GM12878 (cell line): ENCODE measurements around the gene STK40.

Source experiments
- CHD2 ChIP-seq: IDR thresholded peaks from 2 replicates; pipeline ENCODE4 v1.6.1; 2011; ENCODE audit warnings: low read depth, low read length, improper control_type of control experiment, borderline replicate concordance
- JUND ChIP-seq: IDR thresholded peaks from 2 replicates; pipeline ENCODE4 v1.6.1; 2012; ENCODE audit warnings: low read depth, mild to moderate bottlenecking, low read length, improper control_type of control experiment, moderate library complexity
- RB1 ChIP-seq: fragments of 450-650 bp; formaldehyde crosslinking; IDR thresholded peaks from 2 replicates; pipeline ENCODE4 v1.6.1; 2017; ENCODE audit warnings: mild to moderate bottlenecking, borderline replicate concordance

DNA sequence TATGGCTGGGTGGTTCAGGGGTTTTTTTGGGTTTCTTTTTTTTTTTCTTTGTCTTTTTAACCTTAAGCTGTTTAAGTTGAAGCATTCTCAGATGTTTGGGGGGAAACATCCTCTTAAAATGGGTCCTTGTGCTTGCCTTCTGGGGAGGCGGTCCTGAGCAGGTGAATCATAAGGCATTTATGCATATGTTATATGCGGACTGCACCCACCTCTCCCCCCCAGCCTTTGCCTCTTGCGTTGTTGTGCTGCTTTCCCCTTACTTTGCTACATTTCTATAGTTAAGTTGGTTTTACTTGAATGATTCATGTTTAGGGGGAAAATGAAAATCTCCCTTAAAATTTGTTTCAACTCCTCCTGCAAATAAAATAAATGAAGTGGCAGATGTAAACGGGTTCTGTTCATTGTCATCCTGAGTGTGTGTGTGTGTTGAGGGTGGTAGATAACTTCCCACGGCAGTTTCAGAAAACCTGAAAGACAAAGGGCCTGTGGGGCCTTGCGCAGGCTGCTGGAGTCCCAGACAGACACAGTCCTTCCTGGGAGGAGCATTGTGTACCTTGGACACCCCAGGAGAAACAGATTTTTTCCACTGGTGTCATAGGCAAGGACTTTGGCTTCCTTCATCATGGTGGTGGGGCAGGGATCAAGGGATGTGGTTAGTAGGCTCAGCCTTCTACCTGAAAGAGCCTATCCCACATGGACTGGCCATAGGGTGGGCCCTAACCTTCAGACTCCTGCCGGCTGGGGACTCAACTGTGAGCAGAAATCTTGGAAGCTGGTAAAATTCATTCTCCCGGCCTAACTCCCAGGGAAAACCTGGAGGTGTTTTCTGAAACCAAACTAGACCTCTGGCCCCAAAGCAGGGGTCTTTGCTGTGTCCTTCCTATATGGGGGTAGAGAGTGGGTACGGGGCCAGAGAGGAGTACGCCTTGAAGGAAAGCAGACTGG is 80.5 kb downstream of the STK40 start:
- TF ChIP-seq CHD2 (no peak), RB1 (no peak), JUND (no peak)
